HepG2 (cell line): ENCODE measurements around the gene TTC28. TPM values are rescaled to one million over a fixed set of nuclear protein-coding genes. Genes with fewer than 3 reads are reported as not detected.

Experiments used
- ATAC-seq: fragments of 200-7000 bp; cut with Tn5 transposase; 3 replicates; pipeline ENCODE4 v1.9.1; 2020; ENCODE audit warnings: mild to moderate bottlenecking, moderate library complexity
- BruUV-seq: library from RNA; stranded (reverse); fragments of 400-500 nt; replicated peaks from 2 replicates; lab custom pipeline; 2021; lab: Mats Ljungman, UMichigan
- CTCF ChIA-PET: fragments of 300-600 bp; formaldehyde crosslinking; extraction: SDS; loops from one replicate; lab custom pipeline; 2021; ENCODE audit warnings: low total read pairs, inconsistent platforms, low intra/inter-chr PET ratio; lab: Yijun Ruan, JAX
- POLR2A ChIA-PET: fragments of 350-600 bp; sonication (Branson Sonifier 250); formaldehyde crosslinking; loops from one replicate; lab custom pipeline; 2020; ENCODE audit warnings: antibody characterized with exemption, inconsistent platforms; lab: Yijun Ruan, JAX
- DNase-seq: peaks from one replicate; pipeline ENCODE4 v3.0.0-alpha.2; 2015; ENCODE audit warnings: low spot score
- FAIRE-seq: peaks from 3 replicates; lab custom pipeline; 2011; peaks lifted over from hg19 to GRCh38; lab: Jason Lieb, UNC
- H2AFZ ChIP-seq: one replicate; pipeline ENCODE4 v1.6.1; 2011; ENCODE audit warnings: low read length, inconsistent platforms
- H3K27ac ChIP-seq: fragments of 300-600 bp; 3 replicates; pipeline ENCODE4 v1.8.0; 2011; ENCODE audit warnings: mixed run types, mild to moderate bottlenecking, mixed read lengths, low read length, inconsistent platforms; ENCODE audit not compliant: insufficient read depth; ENCODE audit errors: extremely low read length
- H3K27me3 ChIP-seq, 2 experiments: fragments of 200-600 bp in 1 of 2; 2 replicates in 1 of 2; 3 replicates in 1 of 2; pipeline versions ENCODE4 v1.6.0 to v1.8.0; 2011; ENCODE audit warnings: low read length in 2 of 2, mild to moderate bottlenecking in 2 of 2, moderate library complexity in 2 of 2, inconsistent platforms in 1 of 2; ENCODE audit not compliant: insufficient read depth in 2 of 2, control insufficient read depth in 1 of 2
- H3K36me3 ChIP-seq, 2 experiments: fragments of 200-600 bp in 1 of 2; replicated peaks in 1 of 2; 2 replicates in 1 of 2; 3 replicates in 1 of 2; pipeline versions ENCODE4 v1.5.1 to v1.8.0; 2011; ENCODE audit warnings: low read length in 2 of 2, inconsistent platforms in 1 of 2; ENCODE audit not compliant: insufficient read depth in 2 of 2, control insufficient read depth in 1 of 2
- H3K4me1 ChIP-seq: 2 replicates; pipeline ENCODE4 v1.5.1; 2012; ENCODE audit warnings: low read length, inconsistent platforms; ENCODE audit not compliant: insufficient read depth
- H3K4me2 ChIP-seq: 2 replicates; pipeline ENCODE4 v1.6.0; 2011; ENCODE audit warnings: low read depth, low read length, inconsistent platforms
- H3K4me3 ChIP-seq, 3 experiments: fragments of 200-600 bp in 1 of 3; sonication (generic), shearing (Covaris generic) in 1 of 3; replicated peaks in 1 of 3; 2 replicates each; pipeline ENCODE4 v1.5.1; 2011 to 2016; ENCODE audit warnings: low read length in 3 of 3, inconsistent platforms in 2 of 3, low read depth in 2 of 3, mild to moderate bottlenecking in 2 of 3, control low read depth in 1 of 3, mixed read lengths in 1 of 3; ENCODE audit not compliant: insufficient read depth in 1 of 3
- H3K79me2 ChIP-seq: one replicate; pipeline ENCODE4 v1.6.1; 2011; ENCODE audit warnings: low read length, inconsistent platforms; ENCODE audit not compliant: insufficient read depth
- H3K9ac ChIP-seq: 2 replicates; pipeline ENCODE4 v1.6.0; 2011; ENCODE audit warnings: mild to moderate bottlenecking, low read depth, low read length, inconsistent platforms; ENCODE audit not compliant: insufficient read depth
- H3K9me3 ChIP-seq: 2 replicates; pipeline ENCODE4 v1.5.1; 2012; ENCODE audit warnings: mild to moderate bottlenecking, low read length
- H4K20me1 ChIP-seq: 2 replicates; pipeline ENCODE4 v1.6.0; 2011; ENCODE audit warnings: inconsistent platforms, mild to moderate bottlenecking, low read length, moderate library complexity; ENCODE audit not compliant: insufficient read depth
- HCFC1 ChIP-seq: fragments of 150-350 bp; IDR thresholded peaks from 2 replicates; pipeline ENCODE4 v1.6.1; 2014; ENCODE audit warnings: low read depth, low read length
- SAFB2 ChIP-seq: sonication (generic); formaldehyde crosslinking; IDR thresholded peaks from 2 replicates; pipeline ENCODE4 v1.5.1; 2020; ENCODE audit warnings: missing genetic modification reagents, low read depth, mild to moderate bottlenecking, borderline replicate concordance
- TBP ChIP-seq: sonication (generic); formaldehyde crosslinking; IDR thresholded peaks from 2 replicates; pipeline ENCODE4 v1.5.0; 2020; ENCODE audit warnings: missing genetic modification reagents
- ZFP36L1 ChIP-seq: sonication (generic); formaldehyde crosslinking; IDR thresholded peaks from 2 replicates; pipeline ENCODE4 v1.8.0; 2022; ENCODE audit warnings: mild to moderate bottlenecking, missing genetic modification reagents, moderate library complexity
- ZNF136 ChIP-seq: sonication (generic); formaldehyde crosslinking; IDR thresholded peaks from 2 replicates; pipeline ENCODE4 v1.8.1; 2022; ENCODE audit warnings: low read depth, mild to moderate bottlenecking, moderate library complexity, missing genetic modification reagents
- ZNF501 ChIP-seq: sonication (generic); formaldehyde crosslinking; IDR thresholded peaks from 2 replicates; pipeline ENCODE4 v1.5.1; 2020; ENCODE audit warnings: mild to moderate bottlenecking, moderate library complexity, missing genetic modification reagents
- ZNF850 ChIP-seq: sonication (generic); formaldehyde crosslinking; conservative IDR thresholded peaks from 2 replicates; pipeline ENCODE4 v1.9.0; 2021; ENCODE audit warnings: mild to moderate bottlenecking, missing genetic modification reagents
- ZSCAN30 ChIP-seq: sonication (generic); formaldehyde crosslinking; IDR thresholded peaks from 2 replicates; pipeline ENCODE4 v1.5.0; 2020; ENCODE audit warnings: mild to moderate bottlenecking, missing genetic modification reagents
- WGBS: methylation state at CpG from one replicate; pipeline ENCODE4 v1.1.6; 2017; ENCODE audit warnings: low lambda C conversion rate; 5-methylcytosine and 5-hydroxymethylcytosine counted together
- in situ Hi-C: cut with HindIII; loops from 2 replicates; pipeline ENCODE4 v1.10.0; 2017; ENCODE audit warnings: low pct_unique_long_range_greater_than_20kb; ENCODE audit not compliant: extremely low pct_ligation_motif_present
- intact Hi-C: fragments of 100-400 bp; cut with micrococcal nuclease; formaldehyde crosslinking; loops from one replicate; pipeline ENCODE4 v1.10.0; 2022; ENCODE audit not compliant: unreplicated experiment
- polyA plus RNA-seq, 8 experiments: library from polyadenylated mRNA; depleted of rRNA in 3 of 8; stranded (reverse) in 7 of 8; unstranded in 1 of 8; fragments of >200 nt; fragmentation: Illumina TruSeq in 4 of 8; extraction: Trizol in 4 of 8; gene quantifications; 2 replicates each; pipeline versions ENCODE4 v1.2.1 to v1.2.3, GENCODE V29; 2011 to 2016; ENCODE audit warnings: low read depth in 4 of 8, missing spikeins in 1 of 8, mixed read lengths in 1 of 8; ENCODE audit not compliant: insufficient read depth in 1 of 8
- total RNA-seq, 5 experiments: library from RNA; depleted of rRNA; stranded (reverse); fragments of >200 nt; fragmentation: Illumina TruSeq; extraction: Trizol; gene quantifications; 2 replicates each; pipeline ENCODE4 v1.2.3, GENCODE V29; 2016; ENCODE audit warnings: low read depth in 1 of 5
- TF ChIP-seq, protein P1 (sequence below): sonication (generic); formaldehyde crosslinking; IDR thresholded peaks from 2 replicates; pipeline ENCODE4 v1.4.0; 2020; ENCODE audit warnings: missing genetic modification reagents
- TF ChIP-seq, protein P2 (sequence below): sonication (generic); formaldehyde crosslinking; IDR thresholded peaks from 2 replicates; pipeline ENCODE4 v1.4.0; 2020; ENCODE audit warnings: missing genetic modification reagents, mild to moderate bottlenecking, borderline replicate concordance
- TF ChIP-seq, protein P3 (sequence below): IDR thresholded peaks from 2 replicates; pipeline ENCODE4 v1.6.1; 2016; ENCODE audit warnings: low read depth, control low read depth

The TTC28 gene
- total and polyA plus RNA-seq, 2 of the 13 experiments (the other 11 are each of a cell fraction or from before 2014, with no cell fraction given), result 4.2 to 13.1 TPM

DNA sequence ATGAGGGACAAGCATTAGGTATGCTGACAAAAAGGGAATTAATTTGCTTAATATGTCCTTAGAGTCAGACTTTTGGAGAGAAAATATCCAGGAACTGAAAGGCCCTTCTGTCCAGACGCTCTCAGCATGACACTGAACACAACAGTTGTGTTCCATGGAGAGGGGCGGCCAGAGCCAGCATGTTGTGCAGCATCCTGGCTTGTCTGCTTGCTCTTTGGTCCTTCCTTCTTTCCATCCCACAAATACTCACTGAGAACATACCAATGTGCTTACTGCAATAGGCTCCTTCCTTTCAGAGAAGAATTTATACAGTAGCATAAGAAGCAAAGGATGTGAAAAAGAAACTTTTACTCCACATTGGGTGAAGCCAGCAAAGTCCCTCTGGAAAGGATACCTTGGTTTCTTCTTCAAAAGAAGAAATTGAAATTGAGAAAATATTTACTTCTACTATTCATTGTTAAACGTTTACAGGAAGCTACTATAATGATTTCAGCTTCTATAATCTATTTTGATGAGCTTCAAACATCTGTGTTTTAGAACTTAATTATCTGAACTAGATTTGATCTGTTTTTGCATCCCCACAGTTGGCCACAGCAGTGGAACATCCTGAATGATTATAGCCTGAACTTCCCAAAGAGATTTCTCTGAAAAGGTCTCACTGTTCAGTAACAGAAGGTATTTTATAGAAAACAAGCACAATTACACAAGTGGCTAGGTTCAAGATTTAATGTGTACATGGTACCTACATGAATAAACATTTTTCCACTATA lies 456.5 kb downstream of the TTC28 start:
- Histone ChIP-seq H3K4me3 (no peak overlapping the region), H3K27ac (no peak overlapping the region), H3K79me2 (no peaks in the 10 kb centered on the region), H2AFZ (no peak overlapping the region), H3K9ac (no peak overlapping the region), H3K9me3 (no peaks in the 10 kb centered on the region), H3K4me1 (0 out of 2 replicates have a peak, but pooled peaks cover 6% of the 10 kb centered on the region), H4K20me1 (no peaks in the 10 kb centered on the region), H3K36me3 (no peaks in the 10 kb centered on the region), H3K27me3 (no peaks in the 10 kb centered on the region), H3K4me2 (no peak overlapping the region)
- no peak for ATAC-seq
- TF ChIP-seq ZNF850 (no peak), TBP (CRISPR knock-in tag) (no peak), HCFC1 (no peak)
- TF ChIP-seq, protein P1, sequence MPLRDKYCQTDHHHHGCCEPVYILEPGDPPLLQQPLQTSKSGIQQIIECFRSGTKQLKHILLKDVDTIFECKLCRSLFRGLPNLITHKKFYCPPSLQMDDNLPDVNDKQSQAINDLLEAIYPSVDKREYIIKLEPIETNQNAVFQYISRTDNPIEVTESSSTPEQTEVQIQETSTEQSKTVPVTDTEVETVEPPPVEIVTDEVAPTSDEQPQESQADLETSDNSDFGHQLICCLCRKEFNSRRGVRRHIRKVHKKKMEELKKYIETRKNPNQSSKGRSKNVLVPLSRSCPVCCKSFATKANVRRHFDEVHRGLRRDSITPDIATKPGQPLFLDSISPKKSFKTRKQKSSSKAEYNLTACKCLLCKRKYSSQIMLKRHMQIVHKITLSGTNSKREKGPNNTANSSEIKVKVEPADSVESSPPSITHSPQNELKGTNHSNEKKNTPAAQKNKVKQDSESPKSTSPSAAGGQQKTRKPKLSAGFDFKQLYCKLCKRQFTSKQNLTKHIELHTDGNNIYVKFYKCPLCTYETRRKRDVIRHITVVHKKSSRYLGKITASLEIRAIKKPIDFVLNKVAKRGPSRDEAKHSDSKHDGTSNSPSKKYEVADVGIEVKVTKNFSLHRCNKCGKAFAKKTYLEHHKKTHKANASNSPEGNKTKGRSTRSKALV (CRISPR knock-in tag), result no peak
- WGBS, result 82% methylated on average over 3 of the region's 3 CpGs
- no peak for DNase-seq
- in situ Hi-C loops (no loop called here), intact Hi-C loops (no loop called here)
- CTCF ChIA-PET, result no interaction called here
- FAIRE-seq, result no peak
- POLR2A ChIA-PET, result no interaction called here
- no TSS peak for BruUV-seq

DNA sequence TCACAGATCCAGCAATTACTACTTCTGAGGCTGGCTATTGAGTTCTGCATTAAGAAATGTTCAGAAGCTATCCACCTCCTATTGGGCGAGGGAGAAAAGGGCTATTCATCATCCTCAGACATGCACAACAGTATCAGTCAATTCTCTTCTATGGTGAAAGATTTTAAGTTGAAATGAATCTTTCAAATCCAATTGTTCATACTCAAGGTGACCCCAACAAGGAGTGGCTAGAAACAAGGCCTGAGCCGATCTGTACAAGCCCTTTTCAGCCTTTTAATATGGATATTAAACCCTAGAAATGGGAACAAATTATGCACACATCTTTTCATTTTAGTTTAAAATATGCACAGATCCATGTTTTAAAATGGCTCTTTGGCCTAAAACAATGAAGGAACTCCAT lies 457.1 kb downstream of the TTC28 start:
- CTCF ChIA-PET, result no interaction called here
- TF ChIP-seq ZSCAN30 (CRISPR knock-in tag) (no peak), ZNF136 (no peak), SAFB2 (CRISPR knock-in tag) (no peak), ZFP36L1 (no peak), ZNF501 (CRISPR knock-in tag) (no peak)
- TF ChIP-seq, protein P2, sequence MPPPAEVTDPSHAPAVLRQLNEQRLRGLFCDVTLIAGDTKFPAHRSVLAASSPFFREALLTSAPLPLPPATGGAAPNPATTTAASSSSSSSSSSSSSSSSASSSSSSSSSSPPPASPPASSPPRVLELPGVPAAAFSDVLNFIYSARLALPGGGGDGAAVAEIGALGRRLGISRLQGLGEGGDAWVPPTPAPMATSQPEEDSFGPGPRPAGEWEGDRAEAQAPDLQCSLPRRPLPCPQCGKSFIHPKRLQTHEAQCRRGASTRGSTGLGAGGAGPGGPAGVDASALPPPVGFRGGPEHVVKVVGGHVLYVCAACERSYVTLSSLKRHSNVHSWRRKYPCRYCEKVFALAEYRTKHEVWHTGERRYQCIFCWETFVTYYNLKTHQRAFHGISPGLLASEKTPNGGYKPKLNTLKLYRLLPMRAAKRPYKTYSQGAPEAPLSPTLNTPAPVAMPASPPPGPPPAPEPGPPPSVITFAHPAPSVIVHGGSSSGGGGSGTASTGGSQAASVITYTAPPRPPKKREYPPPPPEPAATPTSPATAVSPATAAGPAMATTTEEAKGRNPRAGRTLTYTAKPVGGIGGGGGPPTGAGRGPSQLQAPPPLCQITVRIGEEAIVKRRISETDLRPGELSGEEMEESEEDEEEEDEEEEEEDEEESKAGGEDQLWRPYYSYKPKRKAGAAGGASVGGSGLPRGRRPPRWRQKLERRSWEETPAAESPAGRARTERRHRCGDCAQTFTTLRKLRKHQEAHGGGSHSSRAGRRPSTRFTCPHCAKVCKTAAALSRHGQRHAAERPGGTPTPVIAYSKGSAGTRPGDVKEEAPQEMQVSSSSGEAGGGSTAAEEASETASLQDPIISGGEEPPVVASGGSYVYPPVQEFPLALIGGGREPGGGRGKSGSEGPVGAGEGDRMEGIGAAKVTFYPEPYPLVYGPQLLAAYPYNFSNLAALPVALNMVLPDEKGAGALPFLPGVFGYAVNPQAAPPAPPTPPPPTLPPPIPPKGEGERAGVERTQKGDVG (CRISPR knock-in tag), result no peak
- TF ChIP-seq, protein P3, sequence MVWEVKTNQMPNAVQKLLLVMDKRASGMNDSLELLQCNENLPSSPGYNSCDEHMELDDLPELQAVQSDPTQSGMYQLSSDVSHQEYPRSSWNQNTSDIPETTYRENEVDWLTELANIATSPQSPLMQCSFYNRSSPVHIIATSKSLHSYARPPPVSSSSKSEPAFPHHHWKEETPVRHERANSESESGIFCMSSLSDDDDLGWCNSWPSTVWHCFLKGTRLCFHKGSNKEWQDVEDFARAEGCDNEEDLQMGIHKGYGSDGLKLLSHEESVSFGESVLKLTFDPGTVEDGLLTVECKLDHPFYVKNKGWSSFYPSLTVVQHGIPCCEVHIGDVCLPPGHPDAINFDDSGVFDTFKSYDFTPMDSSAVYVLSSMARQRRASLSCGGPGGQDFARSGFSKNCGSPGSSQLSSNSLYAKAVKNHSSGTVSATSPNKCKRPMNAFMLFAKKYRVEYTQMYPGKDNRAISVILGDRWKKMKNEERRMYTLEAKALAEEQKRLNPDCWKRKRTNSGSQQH (CRISPR knock-in tag), result no peak

More for the DNA sequence above, 457.1 kb downstream of the TTC28 start:
- no TSS peak for BruUV-seq
- Histone ChIP-seq H3K27ac (no peak overlapping the region), H4K20me1 (no peaks in the 10 kb centered on the region), H2AFZ (no peak overlapping the region), H3K27me3 (no peaks in the 10 kb centered on the region), H3K4me1 (0 out of 2 replicates have a peak, but pooled peaks cover 6% of the 10 kb centered on the region), H3K36me3 (no peaks in the 10 kb centered on the region), H3K4me2 (no peak overlapping the region), H3K9ac (no peak overlapping the region), H3K4me3 (no peak overlapping the region), H3K9me3 (no peaks in the 10 kb centered on the region), H3K79me2 (no peaks in the 10 kb centered on the region)
- in situ Hi-C loops, result no loop called here
- no peak for ATAC-seq
- FAIRE-seq, result no peak
- POLR2A ChIA-PET, result no interaction called here
- no peak for DNase-seq
- intact Hi-C loops, result no loop called here
- WGBS, result 91% methylated on average over 2 of the region's 2 CpGs
